NCI-H345 treated with DMSO at 0.1 percent for 48 hours (cell line): ENCODE measurements around the gene SLC6A14.

Experiments used
- DNase-seq: peaks from one replicate; lab custom pipeline; 2025; ENCODE audit not compliant: unreplicated experiment; lab: John Stamatoyannopoulos, UW

SLC6A14 gene, protein sequence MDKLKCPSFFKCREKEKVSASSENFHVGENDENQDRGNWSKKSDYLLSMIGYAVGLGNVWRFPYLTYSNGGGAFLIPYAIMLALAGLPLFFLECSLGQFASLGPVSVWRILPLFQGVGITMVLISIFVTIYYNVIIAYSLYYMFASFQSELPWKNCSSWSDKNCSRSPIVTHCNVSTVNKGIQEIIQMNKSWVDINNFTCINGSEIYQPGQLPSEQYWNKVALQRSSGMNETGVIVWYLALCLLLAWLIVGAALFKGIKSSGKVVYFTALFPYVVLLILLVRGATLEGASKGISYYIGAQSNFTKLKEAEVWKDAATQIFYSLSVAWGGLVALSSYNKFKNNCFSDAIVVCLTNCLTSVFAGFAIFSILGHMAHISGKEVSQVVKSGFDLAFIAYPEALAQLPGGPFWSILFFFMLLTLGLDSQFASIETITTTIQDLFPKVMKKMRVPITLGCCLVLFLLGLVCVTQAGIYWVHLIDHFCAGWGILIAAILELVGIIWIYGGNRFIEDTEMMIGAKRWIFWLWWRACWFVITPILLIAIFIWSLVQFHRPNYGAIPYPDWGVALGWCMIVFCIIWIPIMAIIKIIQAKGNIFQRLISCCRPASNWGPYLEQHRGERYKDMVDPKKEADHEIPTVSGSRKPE

DNA sequence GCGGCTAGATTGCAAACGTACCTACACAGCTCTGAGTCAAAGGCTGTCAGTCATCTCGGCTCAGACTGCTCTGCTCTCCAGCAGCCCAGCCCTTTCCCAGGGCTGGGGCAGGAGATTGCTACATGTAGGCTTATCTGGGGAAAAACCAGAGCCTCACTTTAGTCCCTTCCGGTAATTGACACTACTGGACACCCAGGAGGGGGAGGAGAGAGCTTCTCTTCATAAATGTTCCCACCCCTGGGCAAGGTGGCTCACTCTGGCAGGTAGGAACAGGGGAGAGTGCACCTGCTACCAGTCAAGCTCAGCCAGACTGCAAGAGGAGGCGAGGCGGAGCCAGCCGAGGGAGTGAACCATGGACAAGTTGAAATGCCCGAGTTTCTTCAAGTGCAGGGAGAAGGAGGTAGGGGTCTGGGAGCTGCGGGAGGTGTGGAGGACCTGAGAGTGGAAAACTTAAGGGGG is at the start of gene SLC6A14:
TSS of gene SLC6A14 (plus strand) at position 249 of the 459 bp plus-strand sequence. CDS start at position 353, 104 bp downstream.
- DNase-seq = no peak

DNA sequence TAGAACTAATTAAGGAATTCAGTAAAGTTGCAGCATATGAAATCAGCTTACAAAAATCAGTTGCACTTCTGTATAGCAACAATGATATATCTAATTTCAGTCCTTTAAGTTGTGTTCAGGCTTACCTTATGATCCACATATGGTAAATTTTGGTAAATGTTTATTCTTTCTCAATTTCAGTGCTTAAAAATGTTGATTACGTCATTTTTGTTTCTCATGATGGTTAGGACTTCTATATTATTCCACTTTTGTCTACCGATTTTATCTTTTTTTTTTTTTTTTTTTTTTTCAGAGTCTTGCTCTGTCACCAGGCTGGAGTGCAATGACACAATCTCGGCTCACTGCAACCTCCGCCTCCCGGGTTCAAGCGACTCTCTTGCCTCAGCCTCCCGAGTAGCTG is 40.7 kb upstream of the SLC6A14 start:
- no peak for DNase-seq

GRCh38 chrX:116399681-116400080 is 36.7 kb upstream of the SLC6A14 start:
- DNase-seq = no peak

DNA sequence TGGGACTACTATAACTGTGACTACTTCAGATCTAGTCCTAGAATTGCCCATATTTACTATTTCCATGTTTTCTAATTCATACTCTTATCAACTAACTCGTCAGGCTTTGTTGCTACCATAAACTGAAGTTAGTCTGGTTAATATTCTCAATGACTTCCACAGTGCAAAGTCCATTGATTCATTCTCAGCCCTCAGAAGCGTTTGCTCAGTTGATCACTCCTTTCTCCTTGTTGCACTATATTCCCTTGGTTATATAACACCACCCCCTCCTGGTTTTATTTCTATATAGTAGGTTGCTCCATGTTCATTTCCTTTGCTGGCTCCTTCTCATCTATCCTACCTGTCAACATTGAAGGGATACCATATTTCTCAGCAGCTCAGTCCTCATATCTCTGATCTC is 27.2 kb upstream of the SLC6A14 start:
- DNase-seq = no peak

DNA sequence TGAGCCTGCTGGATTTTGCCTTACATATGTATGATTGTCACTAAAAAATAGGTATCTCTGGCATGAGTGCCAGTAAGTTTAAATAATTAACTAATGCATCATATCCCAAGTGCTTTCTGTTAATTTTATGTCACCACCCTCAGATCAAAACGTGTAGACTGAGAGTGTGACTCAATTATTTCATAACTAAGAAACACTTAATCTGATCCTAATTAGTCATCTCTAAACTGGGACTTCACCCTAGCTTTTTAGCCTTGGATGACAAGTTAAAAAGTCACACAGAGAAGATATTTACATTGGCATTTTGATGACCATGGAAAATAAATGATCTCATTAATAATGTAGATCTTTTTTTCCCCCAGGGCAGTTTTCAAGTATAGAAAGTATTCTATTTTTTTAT is 23.1 kb upstream of the SLC6A14 start:
- no peak for DNase-seq

DNA sequence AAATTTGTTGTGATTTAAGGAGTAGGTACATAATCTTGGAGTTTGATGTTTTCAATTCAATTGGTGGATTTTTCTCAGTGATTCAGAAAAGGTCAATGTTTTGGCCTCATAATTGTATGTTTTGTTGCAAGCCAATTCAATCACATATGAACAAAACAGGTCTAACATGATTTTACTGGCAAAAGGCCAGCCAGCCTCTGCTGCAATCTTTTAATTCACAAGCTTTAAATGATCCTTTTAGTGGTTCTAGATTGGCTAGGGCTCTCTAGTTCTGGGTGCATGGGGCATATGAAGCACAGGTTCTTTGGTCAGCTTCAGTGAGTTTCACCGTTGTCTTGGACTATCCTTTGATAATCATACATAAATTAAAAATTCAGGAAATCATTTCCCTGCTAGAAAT is 19.2 kb upstream of the SLC6A14 start:
- no peak for DNase-seq

DNA sequence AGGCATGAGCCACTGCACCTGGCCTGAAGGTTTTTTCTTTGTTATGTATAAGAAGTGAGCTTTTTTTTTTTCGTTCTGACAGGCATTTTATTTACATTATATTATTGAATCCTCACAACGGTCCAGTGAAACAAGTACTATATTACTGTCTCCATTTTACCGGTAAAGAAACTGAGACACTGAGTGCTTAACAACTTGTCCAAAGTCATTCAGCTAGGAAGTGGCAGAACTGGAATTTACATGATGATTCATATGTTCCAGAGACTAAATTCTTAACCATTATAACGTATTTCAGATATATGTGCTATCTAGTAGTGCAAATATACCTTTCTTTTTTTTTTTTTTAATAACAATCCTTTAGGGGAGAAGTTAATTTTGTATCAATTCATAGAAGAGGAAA is 18.4 kb upstream of the SLC6A14 start:
- no peak for DNase-seq

GRCh38 chrX:116427978-116428377 is 8.4 kb upstream of the SLC6A14 start:
- no peak for DNase-seq

GRCh38 chrX:116435597-116435996 is 809 bp upstream of the SLC6A14 start:
- no peak for DNase-seq

GRCh38 chrX:116449156-116449555 is 12.8 kb downstream of the SLC6A14 start:
- no peak for DNase-seq

DNA sequence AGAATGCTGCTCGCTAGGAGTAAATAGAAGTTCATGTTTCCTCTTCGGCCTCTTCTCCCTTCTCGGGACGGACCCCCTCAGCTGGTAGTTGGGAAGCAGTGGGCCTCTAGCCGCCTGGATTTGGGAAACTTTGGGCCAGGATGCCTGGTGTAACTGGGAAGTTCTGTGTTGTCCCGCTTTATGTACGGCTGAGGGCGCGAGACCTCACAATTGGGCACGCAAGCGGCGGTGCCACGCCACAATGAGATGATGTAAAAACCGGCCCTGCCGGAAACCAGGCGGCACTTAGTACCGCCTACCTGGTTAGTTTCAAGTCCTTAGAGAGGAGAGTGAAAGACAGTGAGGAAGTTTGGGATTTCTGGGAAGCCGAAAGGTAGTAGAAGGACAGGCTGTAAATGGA is 26.4 kb downstream of the SLC6A14 start, which contains the start of gene CT83:
TSS of gene CT83 (minus strand) at position 155 of the 400 bp plus-strand sequence. CDS start at position 35, 120 bp downstream.
- DNase-seq = no peak

DNA sequence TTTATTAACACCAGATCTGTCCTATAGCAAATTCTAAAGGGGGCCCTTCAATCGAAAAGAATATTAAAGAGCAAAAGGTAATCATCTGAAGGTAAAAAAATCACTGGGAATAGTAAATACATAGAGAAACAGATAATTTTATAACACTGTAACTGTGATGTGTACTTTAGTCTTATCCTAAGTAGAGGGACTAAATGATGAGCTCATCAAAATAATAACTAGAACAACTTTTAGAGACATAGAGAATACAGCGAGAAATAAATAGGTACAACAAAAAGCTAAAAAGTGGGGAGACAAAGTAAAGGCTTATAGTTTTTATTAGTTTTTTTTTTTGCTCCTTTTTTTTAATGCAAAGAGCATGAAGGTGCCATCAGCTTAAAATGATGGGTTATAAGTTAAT is 43.7 kb downstream of the SLC6A14 start:
- no peak for DNase-seq

DNA sequence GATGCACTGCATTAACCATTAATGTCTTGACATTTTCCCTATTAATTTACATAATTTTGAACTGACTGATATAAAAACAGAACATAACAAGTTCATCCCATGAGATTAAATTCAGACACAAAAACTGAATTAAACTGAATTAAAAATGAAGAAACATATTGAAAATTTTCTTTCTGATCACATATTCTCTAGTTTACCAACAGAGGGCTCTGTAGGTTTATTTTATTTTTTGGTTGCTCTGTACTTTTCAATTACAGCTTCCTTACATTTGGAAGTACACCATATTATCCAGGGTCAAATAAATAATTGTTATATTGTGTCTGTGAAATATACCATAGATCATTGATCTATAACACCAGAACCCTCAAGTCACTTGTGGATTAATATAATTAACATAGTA is 53.7 kb downstream of the SLC6A14 start:
- DNase-seq = peak; percentile 23

- DNase-seq = no peak
These were observed 56.9 kb downstream of the SLC6A14 start for GRCh38 chrX:116493271-116493670.

DNA sequence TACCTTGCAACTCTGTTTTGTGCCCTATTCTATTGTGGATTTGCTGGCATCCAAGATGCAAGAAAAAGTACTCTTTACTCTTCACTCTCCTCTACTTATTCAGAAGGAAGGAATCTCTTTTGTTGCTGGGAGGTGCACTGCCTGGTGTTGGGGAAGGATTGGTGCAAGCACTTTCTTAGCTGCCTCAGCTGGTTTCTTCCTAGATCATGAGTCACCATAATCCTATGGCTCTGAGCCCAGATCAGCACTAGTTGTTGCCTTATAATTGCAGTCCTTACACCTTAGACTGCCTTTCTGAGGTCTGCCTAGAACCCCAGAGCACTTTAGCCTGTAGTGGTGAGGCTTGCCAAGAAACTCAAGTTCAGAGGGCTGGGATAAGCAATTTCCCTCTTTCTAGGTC is 63.4 kb downstream of the SLC6A14 start:
- no peak for DNase-seq
